Type B pancreatic cell (in vitro differentiated cells): ENCODE results near the gene SLC35F1. TPM values are rescaled to one million over a fixed set of nuclear protein-coding genes. Genes with fewer than 3 reads are reported as not detected.

Source experiments
- DNase-seq: peaks from one replicate; pipeline ENCODE4 v3.0.0; 2021; ENCODE audit warnings: mixed read lengths; ENCODE audit not compliant: unreplicated experiment; ENCODE audit errors: extremely low spot score
- H3K27ac Mint-ChIP-seq: 2 replicates; pipeline ENCODE4 v1.8.0; 2021; ENCODE audit warnings: mild to moderate bottlenecking, mixed read lengths
- H3K27me3 Mint-ChIP-seq: 2 replicates; pipeline ENCODE4 v1.8.0; 2021; ENCODE audit warnings: mixed read lengths
- H3K36me3 Mint-ChIP-seq: 2 replicates; pipeline ENCODE4 v1.8.0; 2021; ENCODE audit warnings: mixed read lengths
- H3K4me1 Mint-ChIP-seq: one replicate; pipeline ENCODE4 v1.8.0; 2021; ENCODE audit warnings: mixed read lengths; ENCODE audit not compliant: unreplicated experiment
- H3K4me3 Mint-ChIP-seq: 2 replicates; pipeline ENCODE4 v1.8.0; 2021; ENCODE audit warnings: mild to moderate bottlenecking, mixed read lengths
- H3K9me3 Mint-ChIP-seq: 2 replicates; pipeline ENCODE4 v1.8.0; 2021; ENCODE audit warnings: mixed read lengths
- total RNA-seq: library from RNA; stranded (reverse); gene quantifications from 2 replicates; pipeline ENCODE4 v1.2.1, GENCODE V29; 2021; ENCODE audit warnings: low replicate concordance
- TF ChIP-seq, protein P1 (sequence below): fragments of 200-600 bp; sonication (generic); conservative IDR thresholded peaks from 2 replicates; pipeline ENCODE4 v1.5.0; 2021; ENCODE audit warnings: antibody characterized with exemption, mild to moderate bottlenecking

Gene SLC35F1
- total RNA-seq, 1 donor from 2014 or later = 6.1 TPM

DNA sequence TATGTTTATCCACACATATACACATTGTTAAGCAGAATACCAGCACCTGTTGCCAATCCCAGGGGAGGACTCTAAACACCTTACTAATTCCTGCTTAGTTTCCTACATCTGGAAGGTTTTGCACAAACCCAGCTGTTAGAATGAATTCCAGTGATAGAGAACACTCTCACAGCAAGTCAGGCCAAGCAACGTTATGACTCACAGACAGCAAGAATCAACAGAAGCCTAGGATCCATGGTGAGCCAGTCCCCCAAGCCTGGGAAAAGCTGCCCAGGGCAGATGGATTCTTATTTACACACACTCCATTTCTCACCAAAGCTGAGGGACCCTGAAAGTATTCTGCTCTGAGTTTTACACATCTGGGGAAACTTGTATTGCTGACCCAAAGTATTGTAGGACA is 291.7 kb downstream of the SLC35F1 start:
- Mint-ChIP-seq H3K27ac (no peak overlapping the region), H3K4me3 (no peak overlapping the region), H3K36me3 (no peaks in the 10 kb centered on the region), H3K27me3 (no peaks in the 10 kb centered on the region), H3K4me1 (peaks cover 4% of the 10 kb centered on the region), H3K9me3 (no peaks in the 10 kb centered on the region)
- DNase-seq = no peak
- TF ChIP-seq, protein P1, sequence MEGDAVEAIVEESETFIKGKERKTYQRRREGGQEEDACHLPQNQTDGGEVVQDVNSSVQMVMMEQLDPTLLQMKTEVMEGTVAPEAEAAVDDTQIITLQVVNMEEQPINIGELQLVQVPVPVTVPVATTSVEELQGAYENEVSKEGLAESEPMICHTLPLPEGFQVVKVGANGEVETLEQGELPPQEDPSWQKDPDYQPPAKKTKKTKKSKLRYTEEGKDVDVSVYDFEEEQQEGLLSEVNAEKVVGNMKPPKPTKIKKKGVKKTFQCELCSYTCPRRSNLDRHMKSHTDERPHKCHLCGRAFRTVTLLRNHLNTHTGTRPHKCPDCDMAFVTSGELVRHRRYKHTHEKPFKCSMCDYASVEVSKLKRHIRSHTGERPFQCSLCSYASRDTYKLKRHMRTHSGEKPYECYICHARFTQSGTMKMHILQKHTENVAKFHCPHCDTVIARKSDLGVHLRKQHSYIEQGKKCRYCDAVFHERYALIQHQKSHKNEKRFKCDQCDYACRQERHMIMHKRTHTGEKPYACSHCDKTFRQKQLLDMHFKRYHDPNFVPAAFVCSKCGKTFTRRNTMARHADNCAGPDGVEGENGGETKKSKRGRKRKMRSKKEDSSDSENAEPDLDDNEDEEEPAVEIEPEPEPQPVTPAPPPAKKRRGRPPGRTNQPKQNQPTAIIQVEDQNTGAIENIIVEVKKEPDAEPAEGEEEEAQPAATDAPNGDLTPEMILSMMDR = no peak

DNA sequence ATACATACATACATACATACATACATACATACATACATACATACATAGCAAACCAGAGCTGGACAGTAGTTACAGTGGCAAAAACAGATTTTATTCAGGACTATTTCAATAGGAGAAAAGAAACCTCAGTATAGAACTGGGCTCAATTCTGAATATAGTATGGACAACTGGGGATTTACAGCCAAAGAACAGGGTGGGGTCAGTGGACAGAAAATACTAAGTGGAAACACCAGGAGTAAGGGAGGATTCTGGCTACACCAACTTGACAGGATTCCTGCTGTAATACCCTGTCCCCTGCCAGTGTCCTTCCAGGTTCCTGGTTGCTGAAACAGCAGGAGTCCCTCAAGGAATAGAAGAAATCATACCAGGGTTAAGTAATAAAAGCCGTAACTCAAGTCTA is 293.1 kb downstream of the SLC35F1 start:
- TF ChIP-seq, protein P1 = no peak
- DNase-seq = no peak
- H3K4me3 Mint-ChIP-seq = no peak overlapping the region
- no peak overlapping the region for H3K27ac Mint-ChIP-seq
- peaks cover 4% of the 10 kb centered on the region for H3K4me1 Mint-ChIP-seq
- no peaks in the 10 kb centered on the region for H3K36me3 Mint-ChIP-seq
- no peaks in the 10 kb centered on the region for H3K9me3 Mint-ChIP-seq
- H3K27me3 Mint-ChIP-seq = no peaks in the 10 kb centered on the region

DNA sequence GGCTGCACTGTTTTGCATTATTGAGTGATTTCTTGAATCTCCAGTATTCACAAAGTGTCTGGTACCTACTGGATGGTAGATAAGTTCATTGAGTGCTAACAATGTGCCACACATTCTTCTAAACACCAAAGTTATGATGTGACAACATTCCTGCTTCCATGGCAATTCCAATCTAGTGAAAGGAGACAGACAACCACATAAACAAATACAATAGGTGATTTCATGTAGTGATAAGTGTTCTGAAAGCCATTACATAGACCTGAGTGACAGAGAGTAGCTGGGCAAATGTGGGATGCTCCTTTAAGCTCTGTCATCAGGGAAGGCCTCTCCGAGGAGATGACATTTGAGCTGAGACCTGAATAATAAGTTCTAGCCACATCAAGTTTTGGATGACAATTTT is 295.5 kb downstream of the SLC35F1 start:
- Mint-ChIP-seq H3K9me3 (no peaks in the 10 kb centered on the region), H3K4me3 (no peak overlapping the region), H3K27me3 (no peaks in the 10 kb centered on the region), H3K27ac (no peak overlapping the region), H3K4me1 (peaks cover 1% of the 10 kb centered on the region), H3K36me3 (no peaks in the 10 kb centered on the region)
- TF ChIP-seq, protein P1 = no peak
- DNase-seq = no peak

DNA sequence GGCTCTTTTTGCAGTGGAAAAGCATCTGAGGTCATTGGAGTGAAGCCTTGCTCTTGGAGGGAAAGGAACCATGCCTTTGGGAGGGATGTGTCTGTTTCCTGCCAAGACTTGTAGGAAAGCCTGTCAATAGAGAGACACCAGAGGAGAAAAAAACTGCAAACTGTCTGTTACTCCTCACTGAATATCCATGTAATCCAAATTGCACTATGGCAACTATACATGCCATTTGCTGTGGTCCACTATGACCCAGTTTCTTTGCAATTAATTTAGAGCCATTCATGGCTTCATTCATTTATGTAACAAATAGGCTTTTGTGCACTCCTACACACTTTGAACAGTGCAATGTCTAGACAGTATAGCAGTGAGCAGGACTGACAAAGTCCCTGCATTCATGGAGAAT is 296.5 kb downstream of the SLC35F1 start:
- no peak overlapping the region for H3K27ac Mint-ChIP-seq
- no peaks in the 10 kb centered on the region for H3K27me3 Mint-ChIP-seq
- H3K36me3 Mint-ChIP-seq = no peaks in the 10 kb centered on the region
- H3K9me3 Mint-ChIP-seq = no peaks in the 10 kb centered on the region
- DNase-seq = no peak
- TF ChIP-seq, protein P1 = no peak
- no peak overlapping the region for H3K4me3 Mint-ChIP-seq
- H3K4me1 Mint-ChIP-seq = no peaks in the 10 kb centered on the region

DNA sequence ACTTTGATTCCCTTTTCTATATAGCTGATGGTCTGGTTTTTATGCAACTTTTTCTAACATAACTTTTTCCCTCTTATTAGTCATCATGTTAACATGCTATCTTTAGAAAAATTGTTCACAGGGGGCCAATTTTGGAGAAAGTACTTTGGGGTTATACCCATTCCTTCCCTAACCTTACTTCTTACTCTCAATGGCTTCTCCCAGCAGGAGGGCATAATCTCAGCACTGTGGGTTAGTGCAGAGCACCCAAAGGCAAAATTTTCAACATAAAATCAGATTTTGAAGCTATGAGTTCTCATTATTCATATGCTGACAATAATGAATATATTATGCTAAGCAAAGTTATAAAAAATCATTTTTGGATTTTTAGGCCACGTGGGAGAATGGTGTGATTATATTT is 299.2 kb downstream of the SLC35F1 start:
- no peaks in the 10 kb centered on the region for H3K4me1 Mint-ChIP-seq
- no peak overlapping the region for H3K4me3 Mint-ChIP-seq
- H3K9me3 Mint-ChIP-seq = no peaks in the 10 kb centered on the region
- no peak for DNase-seq
- H3K36me3 Mint-ChIP-seq = no peaks in the 10 kb centered on the region
- no peaks in the 10 kb centered on the region for H3K27me3 Mint-ChIP-seq
- no peak overlapping the region for H3K27ac Mint-ChIP-seq
- TF ChIP-seq, protein P1 = no peak

DNA sequence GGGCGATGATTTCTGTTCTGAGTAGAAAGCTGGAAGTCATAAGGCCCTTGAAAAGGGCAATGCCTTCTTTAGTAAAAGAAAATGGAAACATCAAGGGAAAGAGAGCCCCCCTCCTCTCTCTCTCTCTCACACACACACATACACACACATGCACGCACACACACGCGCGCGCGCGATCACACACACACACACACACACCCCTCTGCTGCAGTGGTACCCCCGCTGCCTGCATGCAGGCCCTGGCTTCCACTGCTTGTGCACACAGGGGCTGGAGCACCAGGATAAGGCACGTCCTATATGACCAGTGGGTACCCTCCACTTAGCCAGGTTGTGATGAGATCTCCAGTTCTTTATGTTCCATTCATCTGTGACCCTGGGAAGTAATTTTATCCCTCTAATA is 300.9 kb downstream of the SLC35F1 start:
- no peak overlapping the region for H3K27ac Mint-ChIP-seq
- H3K36me3 Mint-ChIP-seq = no peaks in the 10 kb centered on the region
- no peak overlapping the region for H3K4me3 Mint-ChIP-seq
- no peaks in the 10 kb centered on the region for H3K4me1 Mint-ChIP-seq
- no peak for DNase-seq
- TF ChIP-seq, protein P1 = no peak
- no peaks in the 10 kb centered on the region for H3K27me3 Mint-ChIP-seq
- no peaks in the 10 kb centered on the region for H3K9me3 Mint-ChIP-seq
